Mesenchymal stem cell (in vitro differentiated cells and primary cell): ENCODE measurements around the gene INS. TPM values are rescaled to one million over a fixed set of nuclear protein-coding genes. Genes with fewer than 3 reads are reported as not detected.

Experiments used
- DNase-seq: peaks from one replicate; pipeline ENCODE4 v3.0.0-alpha.2; 2013
- H2AFZ ChIP-seq: one replicate; pipeline ENCODE4 v1.6.1; 2013; ENCODE audit warnings: low read depth, mild to moderate bottlenecking, control low read depth, inconsistent platforms, low read length, moderate library complexity
- H2AK5ac ChIP-seq: 2 replicates; pipeline ENCODE4 v1.6.1; 2013; ENCODE audit warnings: low read length, moderate library complexity, mild to moderate bottlenecking, inconsistent platforms; ENCODE audit not compliant: severe bottlenecking
- H2BK120ac ChIP-seq: one replicate; pipeline ENCODE4 v1.6.1; 2013; ENCODE audit warnings: low read depth, mild to moderate bottlenecking, inconsistent platforms, low read length, moderate library complexity
- H2BK12ac ChIP-seq, 2 experiments: one replicate each; pipeline ENCODE4 v1.6.1; 2013; ENCODE audit warnings: inconsistent platforms in 2 of 2, low read length in 2 of 2, mild to moderate bottlenecking in 2 of 2, moderate library complexity in 2 of 2, control low read depth in 1 of 2
- H2BK15ac ChIP-seq: one replicate; pipeline ENCODE4 v1.6.1; 2013; ENCODE audit warnings: mild to moderate bottlenecking, low read depth, inconsistent platforms; ENCODE audit not compliant: poor library complexity, severe bottlenecking
- H2BK5ac ChIP-seq: 2 replicates; pipeline ENCODE4 v1.6.1; 2013; ENCODE audit warnings: low read depth, mild to moderate bottlenecking, low read length, control low read depth, inconsistent platforms; ENCODE audit not compliant: poor library complexity, severe bottlenecking
- H3K14ac ChIP-seq, 2 experiments: one replicate each; pipeline ENCODE4 v1.6.1; 2013; ENCODE audit warnings: inconsistent platforms in 2 of 2, low read length in 2 of 2, control low read depth in 1 of 2, mild to moderate bottlenecking in 1 of 2, moderate library complexity in 1 of 2
- H3K18ac ChIP-seq, 2 experiments: one replicate each; pipeline ENCODE4 v1.6.1; 2013; ENCODE audit warnings: inconsistent platforms in 2 of 2, low read length in 2 of 2, control low read depth in 1 of 2, low read depth in 1 of 2, mild to moderate bottlenecking in 1 of 2
- H3K23ac ChIP-seq, 2 experiments: one replicate each; pipeline ENCODE4 v1.6.1; 2013; ENCODE audit warnings: inconsistent platforms in 2 of 2, low read length in 2 of 2, mild to moderate bottlenecking in 2 of 2, moderate library complexity in 2 of 2, control low read depth in 1 of 2
- H3K27ac ChIP-seq: 2 replicates; pipeline ENCODE4 v1.5.1; 2013; ENCODE audit warnings: mild to moderate bottlenecking, moderate library complexity, low read length, control low read depth, inconsistent platforms; ENCODE audit not compliant: poor library complexity, severe bottlenecking
- H3K27me3 ChIP-seq, 2 experiments: 2 replicates each; pipeline versions ENCODE4 v1.6.1 to v1.7.0; 2013; ENCODE audit warnings: low read length in 2 of 2, mild to moderate bottlenecking in 2 of 2, moderate library complexity in 2 of 2, control low read depth in 1 of 2, inconsistent platforms in 1 of 2; ENCODE audit not compliant: control insufficient read depth in 1 of 2, insufficient read depth in 1 of 2
- H3K36me3 ChIP-seq, 2 experiments: 2 replicates each; pipeline versions ENCODE4 v1.6.1 to v1.7.0; 2013; ENCODE audit warnings: low read length in 2 of 2, control low read depth in 1 of 2, inconsistent platforms in 1 of 2, low read depth in 1 of 2, mild to moderate bottlenecking in 1 of 2; ENCODE audit not compliant: insufficient read depth in 2 of 2, control insufficient read depth in 1 of 2
- H3K4ac ChIP-seq, 2 experiments: one replicate each; pipeline ENCODE4 v1.6.1; 2013; ENCODE audit warnings: inconsistent platforms in 2 of 2, low read length in 2 of 2, mild to moderate bottlenecking in 2 of 2, moderate library complexity in 2 of 2, control low read depth in 1 of 2, low read depth in 1 of 2
- H3K4me1 ChIP-seq: 2 replicates; pipeline ENCODE4 v1.6.1; 2013; ENCODE audit warnings: low read depth, low read length, control low read depth; ENCODE audit not compliant: control insufficient read depth, insufficient read depth
- H3K4me2 ChIP-seq: 2 replicates; pipeline ENCODE4 v1.6.1; 2013; ENCODE audit warnings: low read length, mild to moderate bottlenecking, inconsistent platforms; ENCODE audit not compliant: poor library complexity, severe bottlenecking
- H3K4me3 ChIP-seq, 2 experiments: 2 replicates each; pipeline versions ENCODE4 v1.5.1 to v1.7.0; 2013; ENCODE audit warnings: low read length in 2 of 2, mild to moderate bottlenecking in 2 of 2, control low read depth in 1 of 2, low read depth in 1 of 2; ENCODE audit not compliant: insufficient read depth in 1 of 2
- H3K79me1 ChIP-seq: replicated peaks from 2 replicates; pipeline ENCODE4 v1.6.1; 2013; ENCODE audit warnings: mild to moderate bottlenecking, control low read depth, low read length, inconsistent platforms; ENCODE audit not compliant: poor library complexity, severe bottlenecking
- H3K9ac ChIP-seq: 2 replicates; pipeline ENCODE4 v1.7.0; 2013; ENCODE audit warnings: mild to moderate bottlenecking, low read length, moderate library complexity
- H3K9me3 ChIP-seq: 2 replicates; pipeline ENCODE4 v1.7.0; 2013; ENCODE audit warnings: mild to moderate bottlenecking, low read length; ENCODE audit not compliant: control insufficient read depth
- H4K8ac ChIP-seq: one replicate; pipeline ENCODE4 v1.6.1; 2013; ENCODE audit warnings: inconsistent platforms, mild to moderate bottlenecking, low read length, moderate library complexity
- H4K91ac ChIP-seq: one replicate; pipeline ENCODE4 v1.6.1; 2013; ENCODE audit warnings: mild to moderate bottlenecking, low read length, inconsistent platforms
- WGBS: methylation state at CpG from one replicate; pipeline ENCODE4 v1.1.7; 2013; ENCODE audit warnings: mixed read lengths; 5-methylcytosine and 5-hydroxymethylcytosine counted together
- small RNA-seq: library from polyadenylated mRNA; stranded (forward); fragments of <200 nt; extraction: miRNeasy Mini kit (QIAGEN cat#:217004); gene quantifications from one replicate; pipeline ENCODE3, GENCODE V24; 2013; ENCODE audit warnings: low read depth

The INS gene

DNA sequence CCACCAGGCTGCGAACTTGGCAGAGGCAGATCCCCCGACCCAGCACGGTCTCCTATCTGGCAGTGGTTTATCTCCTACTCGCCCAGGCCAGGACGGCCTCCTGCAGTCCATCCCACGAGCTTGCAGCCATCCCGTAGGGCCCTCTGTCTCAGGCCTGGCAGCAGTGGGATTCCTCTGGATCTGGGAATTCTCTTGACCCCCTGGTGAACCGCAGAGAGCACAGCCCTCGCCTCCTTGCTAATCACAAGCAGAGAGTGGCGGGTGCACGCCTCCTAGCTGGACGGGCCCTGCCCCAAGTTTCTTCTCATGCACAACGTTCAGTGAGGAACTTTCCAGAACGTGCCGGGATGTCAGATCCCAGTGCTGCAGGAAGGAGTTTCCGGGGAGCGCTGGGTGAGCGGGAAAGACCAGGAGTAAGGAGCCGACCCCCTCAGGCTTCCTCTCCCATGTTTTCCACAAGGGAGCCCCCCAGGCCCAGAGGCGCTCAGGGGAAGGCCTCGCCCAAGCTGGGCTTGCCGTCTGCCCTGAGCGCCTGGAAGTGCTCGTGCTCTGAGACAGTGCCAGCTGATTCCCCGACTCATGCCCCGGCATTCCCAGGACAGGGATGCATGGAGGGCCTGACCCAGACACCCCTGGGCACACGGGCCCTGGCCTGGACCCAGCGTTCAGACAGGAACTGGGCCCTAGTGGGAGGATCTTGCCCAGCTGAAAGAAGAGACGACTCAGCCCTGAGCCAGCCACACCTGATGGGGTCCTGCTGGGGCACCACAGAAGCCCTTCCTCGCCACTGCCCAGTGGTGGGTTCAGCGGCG, 46.4 kb downstream of the INS start:
- 82% methylated on average over 32 of the region's 32 CpGs for WGBS

DNA sequence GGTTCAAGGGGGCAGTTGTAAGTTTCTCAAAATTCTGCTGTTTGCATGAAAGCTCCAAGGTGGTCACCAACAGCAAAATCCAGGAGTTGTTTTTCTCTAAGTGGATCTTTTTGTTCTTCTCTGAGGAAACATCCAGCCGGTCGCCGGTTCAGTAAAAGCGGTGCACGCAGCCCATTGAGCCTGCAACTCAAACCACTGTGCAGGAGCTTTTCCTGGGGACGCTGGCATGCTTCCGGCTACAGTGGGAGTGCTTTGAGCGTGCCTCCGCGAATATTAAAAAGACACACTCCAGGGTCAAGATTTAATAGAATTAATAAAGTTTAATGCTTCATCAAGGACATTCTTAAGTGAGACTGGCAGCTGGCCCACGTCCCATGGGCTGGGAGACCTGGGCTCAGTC, 47.2 kb downstream of the INS start:
- H2AK5ac ChIP-seq: no peak overlapping the region
- no peak overlapping the region for H2BK5ac ChIP-seq

More for the DNA sequence above, 46.4 kb downstream of the INS start:
- Histone ChIP-seq H2BK5ac (no peak overlapping the region), H3K36me3 (peaks cover 0 to 4% of the 10 kb centered on the region in 2 experiments), H3K27ac (no peak overlapping the region), H2AFZ (no peak overlapping the region), H3K27me3 (peaks cover 0 to 28% of the 10 kb centered on the region in 2 experiments), H3K23ac (no peak overlapping the region), H3K9me3 (peaks cover 37% of the 10 kb centered on the region), H3K4me3 (no peak overlapping the region), H4K8ac (no peak overlapping the region), H2AK5ac (no peak overlapping the region), H4K91ac (no peak overlapping the region), H3K4me2 (no peak overlapping the region), H2BK120ac (no peak overlapping the region), H3K4ac (no peak overlapping the region), H3K4me1 (peaks cover 2% of the 10 kb centered on the region), H2BK15ac (no peak overlapping the region), H3K9ac (no peak overlapping the region), H3K18ac (no peak overlapping the region), H2BK12ac (peak overlapping the region in 1 of 2 experiments; percentile 38), H3K79me1 (no peaks in the 10 kb centered on the region), H3K14ac (no peak overlapping the region)
- DNase-seq: no peak

DNA sequence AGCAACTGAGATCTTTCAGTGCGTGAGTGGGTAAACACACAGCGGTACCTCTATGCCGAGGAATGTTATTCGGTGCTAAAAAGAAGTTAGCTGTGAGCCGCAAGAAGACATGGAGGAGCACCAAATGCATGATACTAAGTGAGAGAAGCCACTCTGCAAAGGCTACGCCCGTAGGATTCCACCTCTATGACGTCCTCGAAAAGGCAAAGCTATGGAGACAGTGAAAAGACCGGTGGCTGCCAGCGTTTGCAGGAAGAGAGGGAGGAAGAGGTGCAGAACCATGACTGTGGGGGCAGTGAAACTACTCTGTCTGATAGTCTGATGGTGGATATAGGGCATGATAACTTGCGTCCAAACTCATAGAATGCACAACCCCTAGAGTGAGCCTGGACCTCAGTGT, 50.5 kb downstream of the INS start:
- H4K91ac ChIP-seq: no peak overlapping the region
- no peak overlapping the region for H2BK12ac ChIP-seq
- peaks cover 16% of the 10 kb centered on the region for H3K9me3 ChIP-seq
- no peak overlapping the region for H2AK5ac ChIP-seq
- no peak overlapping the region for H3K9ac ChIP-seq
- H3K79me1 ChIP-seq: no peaks in the 10 kb centered on the region
- no peak overlapping the region for H3K27ac ChIP-seq
- H3K18ac ChIP-seq: no peak overlapping the region
- H3K23ac ChIP-seq: no peak overlapping the region
- peak overlapping the region; percentile 23 for H2BK15ac ChIP-seq
- no peak overlapping the region for H3K4me2 ChIP-seq
- no peak overlapping the region for H4K8ac ChIP-seq
- no peak overlapping the region for H2BK120ac ChIP-seq
- H2BK5ac ChIP-seq: no peak overlapping the region
- 95% methylated on average over 12 of the region's 12 CpGs for WGBS
- H3K14ac ChIP-seq: no peak overlapping the region
- peaks cover 12% of the 10 kb centered on the region for H3K4me1 ChIP-seq
- H3K36me3 ChIP-seq: peaks cover 0 to 4% of the 10 kb centered on the region in 2 experiments
- H3K27me3 ChIP-seq: peaks cover 0 to 48% of the 10 kb centered on the region in 2 experiments
- H3K4me3 ChIP-seq: no peak overlapping the region
- no peak overlapping the region for H3K4ac ChIP-seq
- no peak for DNase-seq
- no peak overlapping the region for H2AFZ ChIP-seq

More for the DNA sequence above, 47.2 kb downstream of the INS start:
- H2BK12ac ChIP-seq: no peak overlapping the region
- H3K14ac ChIP-seq: no peak overlapping the region
- H3K27ac ChIP-seq: no peak overlapping the region
- H3K4me1 ChIP-seq: peaks cover 10% of the 10 kb centered on the region
- H2AFZ ChIP-seq: no peak overlapping the region
- H2BK15ac ChIP-seq: no peak overlapping the region
- H3K4me2 ChIP-seq: no peak overlapping the region
- H3K4ac ChIP-seq: no peak overlapping the region
- peaks cover 0 to 4% of the 10 kb centered on the region in 2 experiments for H3K36me3 ChIP-seq
- H3K9ac ChIP-seq: no peak overlapping the region
- H3K79me1 ChIP-seq: no peaks in the 10 kb centered on the region
- peaks cover 0 to 29% of the 10 kb centered on the region in 2 experiments for H3K27me3 ChIP-seq
- H3K18ac ChIP-seq: no peak overlapping the region
- peaks cover 37% of the 10 kb centered on the region for H3K9me3 ChIP-seq
- H3K23ac ChIP-seq: no peak overlapping the region
- H4K8ac ChIP-seq: no peak overlapping the region
- no peak overlapping the region for H2BK120ac ChIP-seq
- 92% methylated on average over 8 of the region's 11 CpGs for WGBS
- DNase-seq: no peak
- H3K4me3 ChIP-seq: no peak overlapping the region
- no peak overlapping the region for H4K91ac ChIP-seq

Small RNA genes within 50 kb of the gene (small RNA-seq; reads per million reads assigned to genes)
- gene MIR4686 (not detected), gene MIR483 (36.5 reads per million, percentile 89 among the genes with 10 or more reads in this experiment)
